GM10248 (cell line): ENCODE data around the gene CXCL3.

Experiments
- CTCF ChIA-PET: fragments of 300-600 bp; sonication (Branson Sonifier 250); formaldehyde crosslinking; extraction: SDS; loops from one replicate; lab custom pipeline; 2021; ENCODE audit warnings: antibody characterized with exemption; lab: Yijun Ruan, JAX
- POLR2A ChIA-PET: fragments of 350-650 bp; sonication (Branson Sonifier 250); formaldehyde crosslinking; extraction: SDS; loops from one replicate; lab custom pipeline; 2020; ENCODE audit warnings: antibody characterized with exemption; lab: Yijun Ruan, JAX
- DNase-seq: peaks from one replicate; pipeline ENCODE4 v3.0.0; 2012; ENCODE audit errors: extremely low spot score
- CTCF ChIP-seq: IDR thresholded peaks from 2 replicates; pipeline ENCODE4 v1.5.1; 2012; ENCODE audit warnings: mild to moderate bottlenecking, low read depth; ENCODE audit errors: extremely low read depth, missing control alignments, control extremely low read depth

Gene CXCL3

GRCh38 chr4:74000301-74000700 lies 38.2 kb downstream of the CXCL3 start:
- no peak for DNase-seq
- ChIA-PET POLR2A (no interaction called here), CTCF (no interaction called here)
- no peak for TF ChIP-seq CTCF

GRCh38 chr4:73998040-73999011 lies 40.2 kb downstream of the CXCL3 start, which contains the start of gene CXCL5:
CXCL5 (minus strand) TSS chr4:73998677; CDS start chr4:73998581, 96 bp downstream.
- ChIA-PET POLR2A (no interaction called here), CTCF (no interaction called here)
- TF ChIP-seq CTCF: no peak
- no peak for DNase-seq

DNA sequence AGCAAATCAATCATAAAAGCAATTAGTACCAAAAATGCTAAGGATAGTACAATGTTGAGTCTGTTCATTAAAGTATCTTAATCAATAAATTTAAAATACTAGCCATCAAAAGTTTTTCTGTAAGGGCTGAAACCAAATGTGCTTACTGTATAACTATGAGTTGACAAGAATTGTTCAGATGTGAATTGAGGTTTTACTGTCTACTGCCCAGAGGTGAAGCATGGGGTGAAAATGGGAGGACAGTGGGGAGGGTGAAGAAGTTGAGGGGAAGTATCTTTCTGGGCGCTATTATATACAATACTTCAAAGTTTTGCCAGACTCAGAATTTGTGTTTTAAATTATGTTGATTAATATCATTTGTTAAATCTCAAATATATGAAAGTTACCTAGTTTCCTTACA lies 46.4 kb downstream of the CXCL3 start:
- ChIA-PET CTCF (interaction anchor here (0.8 kb wide), 1 partner anchor 110 kb away, joined by 3 read pairs; no protein-coding TSS in a partner anchor), POLR2A (no interaction called here)
- no peak for TF ChIP-seq CTCF
- DNase-seq: no peak

DNA sequence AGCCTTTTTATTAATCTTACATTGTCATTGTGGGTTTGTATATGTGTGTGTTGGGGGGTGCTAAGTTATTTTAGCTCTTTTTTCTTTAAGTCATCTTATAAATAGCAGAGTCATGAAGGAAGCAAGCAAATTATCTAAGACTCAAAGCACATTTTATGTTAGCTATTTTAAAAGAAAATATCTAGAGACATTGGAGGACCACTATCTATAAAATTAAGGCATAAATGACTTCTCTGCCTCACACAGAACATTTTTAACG lies 46.8 kb downstream of the CXCL3 start:
- ChIA-PET CTCF (interaction anchor here (0.8 kb wide), 1 partner anchor 111 kb away, joined by 3 read pairs; no protein-coding TSS in a partner anchor), POLR2A (no interaction called here)
- no peak for DNase-seq
- TF ChIP-seq CTCF: no peak

DNA sequence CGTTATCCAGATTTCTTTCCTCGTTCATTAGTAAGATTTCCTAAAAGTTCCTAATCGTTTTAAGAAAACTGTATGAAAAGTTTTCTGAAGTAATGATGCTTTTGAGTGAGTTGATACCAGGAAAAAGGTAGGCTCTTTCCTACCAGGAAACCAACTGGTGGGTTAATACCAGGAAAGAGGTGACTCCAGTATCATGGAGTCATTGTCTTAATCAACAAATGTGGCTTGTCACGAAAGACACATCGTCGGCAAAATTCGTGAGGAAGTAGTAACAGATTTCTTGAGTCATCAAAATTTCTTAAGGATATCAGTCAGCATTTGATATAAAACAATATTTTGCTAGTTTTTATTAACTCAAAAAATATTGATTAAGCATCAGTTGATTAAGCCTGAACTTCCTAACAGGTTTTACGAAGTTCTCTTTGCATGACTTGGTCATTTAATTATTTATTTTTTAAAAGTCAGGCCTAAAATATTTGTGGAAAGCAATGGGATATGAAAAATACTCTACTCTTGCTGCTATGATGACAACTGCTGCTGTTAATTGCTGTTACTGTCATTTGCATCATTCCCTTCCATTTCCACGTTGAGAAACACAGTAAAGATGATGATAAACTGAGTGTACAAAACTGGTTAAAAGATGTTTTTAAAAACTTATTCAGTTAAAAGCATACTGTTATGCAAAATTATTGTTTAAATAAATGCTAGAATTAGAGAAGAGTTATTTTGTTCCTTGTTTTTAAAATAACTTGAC lies 47.3 kb downstream of the CXCL3 start:
- CTCF ChIA-PET: interaction anchor here (0.8 to 1.4 kb wide), 4 partner anchors 11 to 111 kb away, joined by 3 to 4 read pairs (median 3); no protein-coding TSS in a partner anchor
- no peak for DNase-seq

More for the DNA sequence above, 47.3 kb downstream of the CXCL3 start:
- POLR2A ChIA-PET: no interaction called here
- TF ChIP-seq CTCF: no peak
